Keratinocyte (primary cell): ENCODE measurements around the gene EDN2. TPM values are rescaled to one million over a fixed set of nuclear protein-coding genes. Genes with fewer than 3 reads are reported as not detected.

Source experiments
- DNase-seq: peaks from one replicate; pipeline ENCODE4 v3.0.0-alpha.2; 2011; ENCODE audit warnings: low read depth, missing footprints, low spot score
- FAIRE-seq: peaks from 2 replicates; lab custom pipeline; 2011; peaks lifted over from hg19 to GRCh38; lab: Jason Lieb, UNC
- H2AFZ ChIP-seq: 2 replicates; pipeline ENCODE4 v1.6.0; 2012; ENCODE audit warnings: low read length, control low read depth, inconsistent platforms; ENCODE audit not compliant: control insufficient read depth
- H3K27ac ChIP-seq: 2 replicates; pipeline ENCODE4 v1.5.1; 2011; ENCODE audit warnings: low read length; ENCODE audit not compliant: control insufficient read depth, insufficient read depth
- H3K27me3 ChIP-seq: 3 replicates; pipeline ENCODE4 v1.6.0; 2011; ENCODE audit warnings: low read length; ENCODE audit not compliant: control insufficient read depth, insufficient read depth; ENCODE audit errors: extremely low read depth
- H3K36me3 ChIP-seq, 2 experiments: 2 replicates in 1 of 2; 3 replicates in 1 of 2; pipeline ENCODE4 v1.5.1; 2011; ENCODE audit warnings: low read length in 2 of 2, mild to moderate bottlenecking in 1 of 2; ENCODE audit not compliant: control insufficient read depth in 2 of 2, insufficient read depth in 2 of 2; ENCODE audit errors: extremely low read depth in 1 of 2
- H3K4me1 ChIP-seq: 3 replicates; pipeline ENCODE4 v1.5.1; 2011; ENCODE audit warnings: low read length; ENCODE audit not compliant: control insufficient read depth, insufficient read depth; ENCODE audit errors: extremely low read depth
- H3K4me2 ChIP-seq: 3 replicates; pipeline ENCODE4 v1.6.0; 2011; ENCODE audit warnings: low read depth, low read length; ENCODE audit not compliant: control insufficient read depth, insufficient read depth; ENCODE audit errors: extremely low read depth
- H3K4me3 ChIP-seq, 3 experiments: fragments of 200-600 bp in 1 of 3; sonication (generic) in 1 of 3; 2 replicates in 2 of 3; 3 replicates in 1 of 3; pipeline ENCODE4 v1.5.1; 2011 to 2016; ENCODE audit warnings: low read length in 3 of 3, mild to moderate bottlenecking in 3 of 3, control low read depth in 2 of 3, inconsistent platforms in 1 of 3, low read depth in 1 of 3, mixed read lengths in 1 of 3, mixed run types in 1 of 3, moderate library complexity in 1 of 3; ENCODE audit not compliant: control insufficient read depth in 2 of 3, insufficient read depth in 2 of 3; ENCODE audit errors: extremely low read depth in 1 of 3
- H3K79me2 ChIP-seq: 2 replicates; pipeline ENCODE4 v1.6.0; 2012; ENCODE audit warnings: low read length; ENCODE audit not compliant: control insufficient read depth, insufficient read depth
- H3K9ac ChIP-seq: 3 replicates; pipeline ENCODE4 v1.6.0; 2011; ENCODE audit warnings: low read length; ENCODE audit not compliant: control insufficient read depth, insufficient read depth; ENCODE audit errors: extremely low read depth
- H3K9me1 ChIP-seq: 3 replicates; pipeline ENCODE4 v1.6.0; 2011; ENCODE audit warnings: low read length; ENCODE audit not compliant: control insufficient read depth, insufficient read depth; ENCODE audit errors: extremely low read depth
- H3K9me3 ChIP-seq: 2 replicates; pipeline ENCODE4 v1.5.1; 2012; ENCODE audit warnings: low read depth, low read length; ENCODE audit not compliant: control insufficient read depth
- H4K20me1 ChIP-seq: 3 replicates; pipeline ENCODE4 v1.6.0; 2011; ENCODE audit warnings: low read length; ENCODE audit not compliant: control insufficient read depth, insufficient read depth; ENCODE audit errors: extremely low read depth
- EZH2 ChIP-seq: IDR thresholded peaks from one replicate; pipeline ENCODE4 v1.6.1; 2012; ENCODE audit warnings: inconsistent platforms, mild to moderate bottlenecking, low read length, moderate library complexity
- dilution Hi-C: fragments of 300-500 bp; cut with MboI; formaldehyde crosslinking; loops from one replicate; pipeline ENCODE4 v1.7.0; 2020; ENCODE audit warnings: low sequenced_read_pairs; ENCODE audit not compliant: extremely low pct_ligation_motif_present
- polyA plus RNA-seq, 5 experiments: library from polyadenylated mRNA; depleted of rRNA in 3 of 5; stranded (reverse) in 3 of 5; stranded (forward) in 1 of 5; unstranded in 1 of 5; fragments of >200 nt; gene quantifications; 1 replicate in 1 of 5; 2 replicates in 3 of 5; 3 replicates in 1 of 5; pipeline versions ENCODE4 v1.2.1 to v1.2.3, GENCODE V29; 2011 to 2012; ENCODE audit warnings: missing spikeins in 2 of 5, low read depth in 1 of 5, low replicate concordance in 1 of 5
- TF ChIP-seq, protein P1 (sequence below), 3 experiments: IDR thresholded peaks in 1 of 3; conservative IDR thresholded peaks in 1 of 3; optimal IDR thresholded peaks in 1 of 3; 2 replicates in 2 of 3; 3 replicates in 1 of 3; pipeline versions ENCODE3 to v1.5.1; 2011; ENCODE audit warnings: low read length in 3 of 3, mild to moderate bottlenecking in 3 of 3, moderate library complexity in 2 of 3, control low read depth in 1 of 3, inconsistent platforms in 1 of 3; ENCODE audit not compliant: insufficient read depth in 2 of 3; ENCODE audit errors: extremely low read depth in 1 of 3

The EDN2 gene
- polyA plus RNA-seq, 1 donor (not counting 4 experiments of a cell fraction or from before 2014, with no cell fraction given), result 0.34 TPM

DNA sequence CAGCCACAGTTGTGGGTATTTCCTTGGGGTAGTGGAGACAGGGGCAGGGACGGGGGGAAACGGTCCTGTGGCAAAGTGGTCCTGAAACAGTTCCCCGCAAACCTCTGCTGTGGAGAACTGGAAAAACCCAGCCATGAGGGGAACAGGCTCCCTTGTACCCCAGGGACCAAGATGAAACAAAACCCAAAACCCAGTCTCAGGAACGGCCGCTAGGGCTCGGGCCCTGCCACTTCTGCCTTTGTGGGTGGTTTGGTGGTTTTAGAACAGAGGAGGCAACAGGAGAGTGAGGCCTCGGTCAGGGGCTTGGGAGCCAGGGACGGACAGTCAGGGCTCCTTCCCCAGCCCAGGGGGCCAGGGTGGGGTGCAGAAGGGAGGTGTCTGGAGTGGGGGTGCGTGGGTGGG lies 24.8 kb upstream of the EDN2 start:
- FAIRE-seq, result no peak
- peaks cover 4% of the 10 kb centered on the region for H3K4me1 ChIP-seq
- no peaks in the 10 kb centered on the region for H3K36me3 ChIP-seq
- no peak overlapping the region for H3K9ac ChIP-seq
- H3K79me2 ChIP-seq, result no peaks in the 10 kb centered on the region
- no peak overlapping the region for H3K4me2 ChIP-seq
- dilution Hi-C loops, result no loop called here
- H4K20me1 ChIP-seq, result no peaks in the 10 kb centered on the region
- no peaks in the 10 kb centered on the region for H3K9me3 ChIP-seq
- H2AFZ ChIP-seq, result no peak overlapping the region
- no peak overlapping the region for H3K27ac ChIP-seq
- H3K9me1 ChIP-seq, result no peaks in the 10 kb centered on the region
- TF ChIP-seq, protein P1, sequence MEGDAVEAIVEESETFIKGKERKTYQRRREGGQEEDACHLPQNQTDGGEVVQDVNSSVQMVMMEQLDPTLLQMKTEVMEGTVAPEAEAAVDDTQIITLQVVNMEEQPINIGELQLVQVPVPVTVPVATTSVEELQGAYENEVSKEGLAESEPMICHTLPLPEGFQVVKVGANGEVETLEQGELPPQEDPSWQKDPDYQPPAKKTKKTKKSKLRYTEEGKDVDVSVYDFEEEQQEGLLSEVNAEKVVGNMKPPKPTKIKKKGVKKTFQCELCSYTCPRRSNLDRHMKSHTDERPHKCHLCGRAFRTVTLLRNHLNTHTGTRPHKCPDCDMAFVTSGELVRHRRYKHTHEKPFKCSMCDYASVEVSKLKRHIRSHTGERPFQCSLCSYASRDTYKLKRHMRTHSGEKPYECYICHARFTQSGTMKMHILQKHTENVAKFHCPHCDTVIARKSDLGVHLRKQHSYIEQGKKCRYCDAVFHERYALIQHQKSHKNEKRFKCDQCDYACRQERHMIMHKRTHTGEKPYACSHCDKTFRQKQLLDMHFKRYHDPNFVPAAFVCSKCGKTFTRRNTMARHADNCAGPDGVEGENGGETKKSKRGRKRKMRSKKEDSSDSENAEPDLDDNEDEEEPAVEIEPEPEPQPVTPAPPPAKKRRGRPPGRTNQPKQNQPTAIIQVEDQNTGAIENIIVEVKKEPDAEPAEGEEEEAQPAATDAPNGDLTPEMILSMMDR (optimal IDR thresholded peaks at IDR 0.05 in 1 of 3, IDR thresholded peaks at IDR 0.05 in 1 of 3, conservative IDR thresholded peaks at IDR 0.05 in 1 of 3; ENCODE audit: extremely low read depth in 1 of 3, insufficient read depth in 2 of 3, low read length in 3 of 3), result no peak
- no peak for TF ChIP-seq EZH2
- H3K27me3 ChIP-seq, result no peaks in the 10 kb centered on the region
- no peak for DNase-seq
- no peak overlapping the region for H3K4me3 ChIP-seq

GRCh38 chr1:41508290-41508689 lies 23.8 kb upstream of the EDN2 start:
- TF ChIP-seq, protein P1 (optimal IDR thresholded peaks at IDR 0.05 in 1 of 3, IDR thresholded peaks at IDR 0.05 in 1 of 3, conservative IDR thresholded peaks at IDR 0.05 in 1 of 3; ENCODE audit: extremely low read depth in 1 of 3, insufficient read depth in 2 of 3, low read length in 3 of 3), result no peak
- TF ChIP-seq EZH2, result no peak
- Histone ChIP-seq H4K20me1 (no peaks in the 10 kb centered on the region), H3K9me1 (no peaks in the 10 kb centered on the region), H3K4me2 (no peak overlapping the region), H3K36me3 (no peaks in the 10 kb centered on the region), H3K27me3 (no peaks in the 10 kb centered on the region), H3K9me3 (no peaks in the 10 kb centered on the region), H3K4me3 (no peak overlapping the region), H3K79me2 (no peaks in the 10 kb centered on the region), H3K27ac (no peak overlapping the region), H3K9ac (no peak overlapping the region), H3K4me1 (peaks cover 11% of the 10 kb centered on the region), H2AFZ (no peak overlapping the region)
- dilution Hi-C loops, result no loop called here
- DNase-seq, result no peak
- FAIRE-seq, result no peak
